Measurements from ENCODE around the gene OBSCN. TPM values are rescaled to one million over a fixed set of nuclear protein-coding genes. Genes with fewer than 3 reads are reported as not detected.

Gene OBSCN
- total and polyA plus RNA-seq, 2 donors (not counting 3 experiments of a cell fraction or from before 2014, with no cell fraction given), result 1.5 to 2.9 TPM

DNA sequence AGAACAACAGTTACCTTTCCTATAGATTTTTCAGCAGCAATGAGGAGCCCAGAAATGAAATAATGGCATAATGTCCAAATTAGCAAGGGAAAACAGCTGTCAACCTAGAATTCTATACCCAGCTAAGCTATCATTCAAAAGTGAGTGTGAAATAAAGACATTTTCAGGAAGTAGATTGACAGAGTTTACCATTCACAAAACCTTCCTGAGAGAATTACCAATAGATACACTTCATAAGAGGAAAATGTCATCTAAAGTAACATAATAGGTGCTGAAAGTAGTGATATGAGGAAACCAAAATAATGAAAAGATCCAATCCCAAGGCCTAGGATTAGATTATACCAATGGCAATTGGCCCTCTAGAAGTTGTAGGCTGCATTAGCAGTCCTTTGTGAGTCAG is 34.6 kb downstream of the OBSCN start:
- Histone ChIP-seq H3K36me3 (ENCODE audit: control insufficient read depth in 2 of 2, extremely low read depth in 1 of 2, insufficient read depth in 2 of 2, low read length in 2 of 2) (no peaks in the 10 kb centered on the region), H3K9me3 (replicated peaks; ENCODE audit: control insufficient read depth, insufficient read depth, low read length) (no peaks in the 10 kb centered on the region), H3K4me3 (replicated peaks in 1 of 3; ENCODE audit: insufficient read depth in 1 of 3, low read depth in 1 of 3, low read length in 3 of 3) (no peak overlapping the region), H3K27ac (ENCODE audit: insufficient read depth, low read depth, low read length) (no peak overlapping the region), H3K9ac (replicated peaks; ENCODE audit: extremely low read depth, insufficient read depth, low read length) (no peak overlapping the region), H4K20me1 (replicated peaks; ENCODE audit: control insufficient read depth, extremely low read depth, insufficient read depth, low read length) (no peaks in the 10 kb centered on the region), H3K4me2 (ENCODE audit: insufficient read depth, low read length) (no peak overlapping the region), H3K79me2 (ENCODE audit: control insufficient read depth, insufficient read depth, low read length) (no peaks in the 10 kb centered on the region), H3K4me1 (ENCODE audit: control insufficient read depth, extremely low read depth, insufficient read depth, low read length) (no peaks in the 10 kb centered on the region), H2AFZ (ENCODE audit: low read depth, low read length) (no peak overlapping the region), H3K27me3 (ENCODE audit: control insufficient read depth in 2 of 2, insufficient read depth in 2 of 2, low read length in 2 of 2) (no peaks in the 10 kb centered on the region), H3K9me1 (replicated peaks; ENCODE audit: control insufficient read depth, extremely low read depth, insufficient read depth, low read length) (no peaks in the 10 kb centered on the region)
- no peak for TF ChIP-seq MYC (IDR thresholded peaks at IDR 0.05; ENCODE audit: low read depth, low read length)
- TF ChIP-seq JUN (IDR thresholded peaks at IDR 0.05; ENCODE audit: borderline replicate concordance, insufficient read depth, insufficient read length, low read depth), result no peak
- TF ChIP-seq, protein P1, sequence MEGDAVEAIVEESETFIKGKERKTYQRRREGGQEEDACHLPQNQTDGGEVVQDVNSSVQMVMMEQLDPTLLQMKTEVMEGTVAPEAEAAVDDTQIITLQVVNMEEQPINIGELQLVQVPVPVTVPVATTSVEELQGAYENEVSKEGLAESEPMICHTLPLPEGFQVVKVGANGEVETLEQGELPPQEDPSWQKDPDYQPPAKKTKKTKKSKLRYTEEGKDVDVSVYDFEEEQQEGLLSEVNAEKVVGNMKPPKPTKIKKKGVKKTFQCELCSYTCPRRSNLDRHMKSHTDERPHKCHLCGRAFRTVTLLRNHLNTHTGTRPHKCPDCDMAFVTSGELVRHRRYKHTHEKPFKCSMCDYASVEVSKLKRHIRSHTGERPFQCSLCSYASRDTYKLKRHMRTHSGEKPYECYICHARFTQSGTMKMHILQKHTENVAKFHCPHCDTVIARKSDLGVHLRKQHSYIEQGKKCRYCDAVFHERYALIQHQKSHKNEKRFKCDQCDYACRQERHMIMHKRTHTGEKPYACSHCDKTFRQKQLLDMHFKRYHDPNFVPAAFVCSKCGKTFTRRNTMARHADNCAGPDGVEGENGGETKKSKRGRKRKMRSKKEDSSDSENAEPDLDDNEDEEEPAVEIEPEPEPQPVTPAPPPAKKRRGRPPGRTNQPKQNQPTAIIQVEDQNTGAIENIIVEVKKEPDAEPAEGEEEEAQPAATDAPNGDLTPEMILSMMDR (IDR thresholded peaks at IDR 0.05; ENCODE audit: extremely low read depth in 1 of 2, insufficient read depth in 1 of 2, low read depth in 1 of 2, low read length in 2 of 2), result no peak
- TF ChIP-seq, protein P2, sequence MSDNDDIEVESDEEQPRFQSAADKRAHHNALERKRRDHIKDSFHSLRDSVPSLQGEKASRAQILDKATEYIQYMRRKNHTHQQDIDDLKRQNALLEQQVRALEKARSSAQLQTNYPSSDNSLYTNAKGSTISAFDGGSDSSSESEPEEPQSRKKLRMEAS (IDR thresholded peaks at IDR 0.05; ENCODE audit: insufficient read depth, insufficient read length), result no peak
- TF ChIP-seq POLR2AphosphoS5 (IDR thresholded peaks at IDR 0.05; ENCODE audit: insufficient read depth, low read depth, low read length), result no peak
- TF ChIP-seq EZH2 (IDR thresholded peaks at IDR 0.05; ENCODE audit: borderline replicate concordance, low read depth, low read length, severe bottlenecking), result no peak
- no peak for TF ChIP-seq POLR2A (IDR thresholded peaks at IDR 0.05; ENCODE audit: low read depth, low read length)
- TF ChIP-seq GATA2 (IDR thresholded peaks at IDR 0.05; ENCODE audit: insufficient read depth, insufficient read length, low read depth, low read length), result no peak
- TF ChIP-seq FOS (IDR thresholded peaks at IDR 0.05; ENCODE audit: borderline replicate concordance, insufficient read depth, low read length), result no peak
- POLR2A ChIA-PET, result no interaction called here
- dilution Hi-C loops (cut with MboI; ENCODE audit: extremely low pct_ligation_motif_present, low sequenced_read_pairs) (no loop called here), intact Hi-C loops (cut with micrococcal nuclease) (no loop called here)
- no TSS peak for BruUV-seq (replicated peaks)
- DNase-seq (ENCODE audit: low read depth, low spot score) (no peak), FAIRE-seq (no peak)
- CTCF ChIA-PET, result no interaction called here
